Frontal cortex (tissue), 4 donors: Measurements from ENCODE around the gene PLPPR5. TPM values are rescaled to one million over a fixed set of nuclear protein-coding genes. Genes with fewer than 3 reads are reported as not detected.

Experiments
- DNase-seq, 2 donors: peaks; one replicate each; pipeline ENCODE4 v3.0.0; 2012; ENCODE audit warnings: low spot score in 2 of 2
- FAIRE-seq: peaks from 2 replicates; lab custom pipeline; 2012; peaks lifted over from hg19 to GRCh38; lab: Jason Lieb, UNC
- total RNA-seq: library from RNA; depleted of rRNA; stranded (reverse); fragments of >200 nt; gene quantifications from one replicate; pipeline ENCODE4 v1.2.3, GENCODE V29; 2014
- donor health status: control.
- donor health status: control.
- donor health status: control.

PLPPR5 gene
- total RNA-seq, 1 donor from 2014 or later = 70.9 TPM

DNA sequence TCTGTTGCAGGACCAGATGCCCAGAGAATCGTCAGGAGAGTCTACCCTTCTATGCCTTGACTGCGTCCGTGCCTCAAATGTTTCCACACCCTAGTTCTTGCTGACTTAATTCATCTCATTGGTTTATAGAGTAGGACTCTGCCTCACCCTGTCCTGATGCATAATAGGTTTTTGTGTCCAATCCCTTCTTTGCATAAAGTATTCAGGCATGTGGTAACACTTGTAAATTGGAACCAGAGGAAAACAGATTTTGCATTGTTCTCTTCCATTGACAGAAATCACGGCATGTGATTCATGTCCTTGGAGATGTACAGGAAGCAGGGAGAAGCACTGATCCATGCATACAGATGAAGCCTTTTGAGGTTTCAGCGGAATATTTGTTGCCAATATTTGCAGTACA lies 29.5 kb downstream of the PLPPR5 start:
- DNase-seq (no peak), FAIRE-seq (no peak)

GRCh38 chr1:98969798-98970490 lies 34.7 kb downstream of the PLPPR5 start:
- DNase-seq = no peak
- FAIRE-seq = no peak

DNA sequence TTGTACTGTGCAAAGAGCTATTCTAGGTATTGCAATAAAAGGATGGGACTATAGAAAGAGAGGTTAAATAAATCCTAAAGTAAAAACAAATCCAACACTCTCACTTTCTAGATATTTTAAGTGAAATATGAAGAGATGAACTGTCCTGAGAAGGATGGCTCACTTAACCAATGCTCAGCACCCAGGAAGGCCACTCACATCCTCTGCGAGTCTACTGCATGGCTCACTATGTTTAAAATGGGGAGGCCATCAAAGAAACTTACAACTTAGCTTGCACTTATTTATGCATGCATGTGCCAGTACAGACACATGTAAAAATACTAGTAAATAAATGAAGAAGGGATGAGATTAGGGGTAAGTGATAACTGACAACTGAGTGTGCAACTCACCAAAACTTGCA lies 37.5 kb downstream of the PLPPR5 start:
- FAIRE-seq (no peak), DNase-seq (no peak)

DNA sequence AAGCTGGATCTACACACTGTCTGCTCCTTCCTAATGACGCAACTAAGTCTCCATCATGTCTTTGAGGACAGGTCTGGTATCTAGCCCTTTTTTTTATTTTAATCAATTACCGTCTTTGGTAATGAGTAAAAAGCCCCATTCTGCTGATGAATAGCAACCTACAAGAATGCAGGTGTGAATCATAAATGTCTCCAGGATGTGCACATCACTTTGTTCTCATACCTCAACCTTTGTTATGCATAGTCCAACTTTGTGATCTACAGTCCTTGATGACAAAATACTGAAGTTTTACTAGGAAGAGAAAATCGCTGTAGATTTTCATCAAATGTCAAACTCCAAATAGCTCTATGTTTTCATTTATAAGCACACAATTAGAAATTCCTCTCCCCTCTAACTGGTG lies 39.3 kb downstream of the PLPPR5 start:
- no peak for FAIRE-seq
- DNase-seq = no peak

DNA sequence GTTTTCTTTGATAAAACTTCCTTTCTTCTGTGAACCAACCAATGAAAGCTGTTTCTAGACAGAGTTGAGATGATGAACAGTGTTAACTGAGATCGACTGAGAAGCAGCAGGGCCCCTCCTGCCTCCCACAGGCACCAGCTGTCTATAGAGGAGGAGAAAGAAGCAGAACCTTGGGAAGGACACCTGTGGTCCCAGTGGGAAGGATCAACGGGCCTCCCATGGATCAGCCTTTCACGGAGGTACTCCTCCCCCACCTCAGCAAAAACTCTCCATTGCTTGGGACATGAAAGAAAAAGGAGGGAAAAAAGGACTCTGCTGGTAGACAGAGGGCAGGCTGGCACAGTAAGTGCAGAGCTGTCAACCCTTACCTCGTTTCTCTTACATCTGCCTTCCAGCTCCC lies 40.5 kb downstream of the PLPPR5 start:
- FAIRE-seq (no peak), DNase-seq (no peak)

DNA sequence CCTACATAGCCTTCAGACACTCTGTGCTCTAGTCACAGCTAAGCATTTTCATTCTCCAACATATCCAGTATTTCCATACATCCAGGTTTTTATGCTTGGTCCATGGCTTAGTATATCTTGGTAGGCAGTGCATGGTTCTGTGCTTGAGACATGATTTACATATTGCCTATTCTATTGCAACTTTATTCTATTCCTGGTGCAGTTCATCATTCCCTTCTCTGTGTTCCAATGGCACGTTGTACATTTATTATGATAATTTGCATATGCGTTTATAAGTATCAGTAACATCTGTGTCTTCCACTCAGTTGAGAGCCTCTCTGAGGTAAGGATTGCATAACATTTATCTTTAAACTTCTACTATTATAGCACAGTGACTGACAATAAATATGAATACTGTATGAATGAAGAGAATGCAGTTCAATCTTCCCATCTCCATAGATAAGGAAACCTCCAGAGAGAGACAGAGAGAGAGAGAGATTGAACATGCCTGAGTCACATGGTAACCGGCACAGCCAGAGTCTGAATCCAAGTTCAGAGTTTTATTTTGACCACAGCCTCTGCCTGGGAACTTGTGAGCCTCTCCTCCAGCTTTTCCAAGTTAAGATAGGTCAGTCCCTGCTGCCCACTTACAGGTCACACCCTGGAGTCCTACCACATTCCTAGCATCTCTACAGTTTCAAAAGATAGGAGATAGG lies 41.5 kb downstream of the PLPPR5 start:
- DNase-seq (no peak), FAIRE-seq (no peak)

- DNase-seq (no peak), FAIRE-seq (no peak)
These were observed 42.5 kb downstream of the PLPPR5 start for GRCh38 chr1:98962156-98962555.

DNA sequence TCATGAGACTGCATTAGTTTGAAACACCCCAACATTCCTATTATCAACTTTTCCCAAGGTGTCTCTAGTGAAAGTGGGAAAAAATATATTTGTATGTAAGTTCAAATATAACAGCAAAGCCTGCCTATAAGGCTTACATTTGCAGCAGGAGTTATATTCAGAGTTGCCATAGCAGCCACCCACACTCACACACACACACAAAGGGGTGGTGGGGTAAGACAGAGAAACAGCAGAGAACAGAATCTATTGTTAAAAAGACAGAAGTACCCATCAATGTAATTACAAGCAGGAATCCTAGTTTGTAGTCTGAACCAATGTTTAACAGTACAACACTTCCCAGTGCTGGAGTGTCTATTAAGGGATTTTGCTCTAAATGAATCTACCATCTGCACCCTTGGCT lies 55.0 kb downstream of the PLPPR5 start:
- FAIRE-seq (no peak), DNase-seq (no peak)

DNA sequence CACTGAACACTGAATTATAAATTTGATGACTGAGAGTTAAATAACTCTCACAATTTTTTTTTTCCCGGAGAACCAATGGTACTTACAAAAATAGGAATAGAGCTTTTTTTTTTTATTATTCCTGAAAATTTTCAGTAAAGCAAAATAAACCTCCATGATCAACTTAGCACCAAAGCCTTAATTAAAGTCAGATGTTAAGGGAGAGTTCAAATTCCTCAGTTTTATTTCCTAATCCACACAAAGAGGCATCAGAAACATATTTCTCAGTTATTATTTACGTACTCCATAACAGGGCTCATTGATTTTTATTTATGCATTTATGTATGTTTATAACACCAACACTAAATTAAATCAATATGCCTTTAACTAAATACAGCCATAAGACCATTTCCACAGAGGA lies 55.5 kb downstream of the PLPPR5 start:
- DNase-seq = no peak
- FAIRE-seq = no peak

- DNase-seq = no peak
- no peak for FAIRE-seq
These were observed 57.6 kb downstream of the PLPPR5 start for GRCh38 chr1:98947071-98947470.

- FAIRE-seq (no peak), DNase-seq (no peak)
These were observed 64.0 kb downstream of the PLPPR5 start for GRCh38 chr1:98940722-98941079.

DNA sequence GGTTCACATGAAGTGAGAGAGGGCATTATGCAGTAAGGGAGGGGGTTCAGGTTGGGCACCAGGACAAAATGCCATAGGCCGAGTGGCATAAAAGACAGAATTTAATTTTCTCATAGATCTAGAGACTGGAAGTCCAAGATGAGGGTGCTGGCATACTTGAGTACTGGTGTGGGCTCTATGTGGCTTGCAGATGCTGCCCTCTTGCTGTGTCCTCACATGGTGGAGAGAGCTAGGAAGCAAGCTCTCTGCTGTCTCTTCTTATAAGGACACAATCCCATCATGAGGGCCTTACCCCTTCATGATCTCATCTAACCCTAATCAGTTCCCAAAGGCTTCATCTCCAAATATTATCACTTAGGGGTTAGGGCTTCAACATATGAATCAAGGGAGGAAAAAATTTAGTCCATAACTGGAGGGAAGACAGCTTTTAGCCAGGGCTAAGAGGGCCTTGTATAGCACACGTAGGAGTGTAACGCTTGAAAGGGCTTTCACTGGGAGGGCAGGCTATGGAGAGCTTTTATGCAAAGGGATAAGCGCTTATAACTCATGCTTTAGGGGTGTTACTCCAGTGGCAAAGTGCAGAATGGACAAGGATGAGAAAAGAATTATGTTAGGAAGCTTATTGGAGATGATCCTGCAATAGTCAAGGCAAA lies 64.5 kb downstream of the PLPPR5 start:
- DNase-seq = no peak
- no peak for FAIRE-seq

- no peak for FAIRE-seq
- DNase-seq = no peak
These were observed 65.2 kb downstream of the PLPPR5 start for GRCh38 chr1:98939471-98939870.

DNA sequence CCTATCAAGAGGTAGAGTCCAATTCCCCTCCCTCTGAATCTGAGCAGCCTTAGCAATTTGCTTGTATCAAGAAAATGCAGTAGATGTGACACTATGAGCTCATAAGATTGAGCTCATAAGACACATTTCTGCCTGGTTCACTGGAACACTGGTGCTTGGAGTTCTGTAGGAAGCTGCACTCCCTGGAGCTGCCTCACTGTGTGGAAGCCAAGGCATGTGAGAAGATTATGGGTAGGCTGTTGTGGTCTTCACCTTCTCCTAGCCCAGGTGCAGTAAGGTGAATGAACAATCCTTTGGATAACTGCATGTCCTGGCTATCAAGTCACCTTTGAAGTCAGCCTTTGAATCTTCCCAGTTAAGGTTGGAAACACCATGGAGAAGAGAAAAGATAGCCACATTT lies 67.3 kb downstream of the PLPPR5 start:
- FAIRE-seq (no peak), DNase-seq (no peak)

DNA sequence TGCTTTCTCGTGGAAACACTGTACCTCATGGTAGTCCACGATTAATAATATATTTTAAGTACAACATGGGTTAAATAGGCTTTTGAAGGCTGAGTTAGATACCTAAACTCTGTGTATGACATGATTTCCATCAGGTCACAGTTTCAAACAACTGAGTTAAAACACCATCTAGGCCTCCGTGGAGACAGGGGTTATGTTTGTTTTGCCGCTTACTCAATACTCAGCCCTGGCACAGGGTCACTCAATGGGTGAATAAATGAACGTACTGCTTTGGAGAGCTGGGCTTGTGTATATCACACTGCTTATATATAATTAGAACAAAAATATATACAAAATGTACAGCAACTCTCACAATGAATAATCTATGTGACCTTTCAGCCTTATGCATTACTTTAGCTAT lies 72.5 kb downstream of the PLPPR5 start:
- FAIRE-seq = no peak
- no peak for DNase-seq

GRCh38 chr1:98931128-98931835 lies 73.4 kb downstream of the PLPPR5 start:
- DNase-seq (no peak), FAIRE-seq (no peak)

GRCh38 chr1:98929437-98929836 lies 75.2 kb downstream of the PLPPR5 start:
- FAIRE-seq = no peak
- no peak for DNase-seq

DNA sequence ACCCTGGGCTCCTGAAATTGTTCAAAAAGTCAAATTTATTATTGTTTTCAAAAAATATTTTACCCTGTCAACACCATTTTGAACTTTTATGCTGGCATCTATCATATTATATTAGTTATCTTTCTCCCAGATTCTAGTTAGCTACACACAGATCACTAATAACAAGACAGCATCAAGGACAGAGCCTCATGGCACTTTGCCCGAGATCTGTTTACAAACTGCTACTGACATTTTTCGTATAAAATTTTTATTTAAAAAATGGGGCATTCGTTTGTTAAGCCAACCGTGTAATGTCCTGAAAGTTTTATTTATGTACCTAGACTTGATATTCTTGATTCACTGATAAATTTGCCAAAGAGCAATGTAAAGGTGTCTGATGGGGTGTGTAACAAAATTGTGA lies 78.1 kb downstream of the PLPPR5 start:
- DNase-seq (no peak), FAIRE-seq (no peak)

GRCh38 chr1:98924977-98925376 lies 79.7 kb downstream of the PLPPR5 start:
- DNase-seq = no peak
- no peak for FAIRE-seq

- DNase-seq = no peak
- FAIRE-seq = no peak
These were observed 81.0 kb downstream of the PLPPR5 start for GRCh38 chr1:98923667-98924066.

DNA sequence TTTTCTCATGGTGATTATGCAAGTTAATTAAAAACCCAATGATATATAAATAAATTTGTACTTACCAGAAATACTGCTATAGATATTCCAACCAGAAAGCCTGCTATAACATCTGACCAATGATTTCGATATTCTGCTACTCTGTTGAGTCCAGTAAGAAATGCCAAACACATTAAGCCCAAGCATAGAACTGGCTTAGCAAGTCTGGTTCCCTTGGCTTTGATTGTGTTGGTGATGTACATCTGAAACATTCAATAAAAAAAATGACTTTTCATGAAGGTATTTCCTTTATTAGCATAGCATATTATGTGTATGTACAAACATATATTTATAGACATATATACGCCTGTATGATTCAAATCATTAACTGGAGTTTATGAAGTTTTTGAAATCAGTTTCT lies 82.8 kb downstream of the PLPPR5 start:
- no peak for DNase-seq
- FAIRE-seq = no peak
